OCI-LY3 (cell line): ENCODE results near the gene KRT74.

ENCODE experiments used
- EZH2phosphoT487 ChIP-seq: fragments of 200-600 bp; shearing (Covaris generic); IDR thresholded peaks from 2 replicates; pipeline ENCODE4 v1.6.1; 2018; ENCODE audit warnings: antibody characterized with exemption, mixed run types, low read depth
- TF ChIP-seq, protein P1 (sequence below): fragments of 200-600, 300-600 bp; sonication (generic); IDR thresholded peaks from 2 replicates; pipeline ENCODE4 v1.5.1; 2014; ENCODE audit warnings: antibody characterized with exemption, low read length, low read depth

GRCh38 chr12:52608826-52609630, 35.4 kb upstream of the KRT74 start:
- TF ChIP-seq, protein P1, sequence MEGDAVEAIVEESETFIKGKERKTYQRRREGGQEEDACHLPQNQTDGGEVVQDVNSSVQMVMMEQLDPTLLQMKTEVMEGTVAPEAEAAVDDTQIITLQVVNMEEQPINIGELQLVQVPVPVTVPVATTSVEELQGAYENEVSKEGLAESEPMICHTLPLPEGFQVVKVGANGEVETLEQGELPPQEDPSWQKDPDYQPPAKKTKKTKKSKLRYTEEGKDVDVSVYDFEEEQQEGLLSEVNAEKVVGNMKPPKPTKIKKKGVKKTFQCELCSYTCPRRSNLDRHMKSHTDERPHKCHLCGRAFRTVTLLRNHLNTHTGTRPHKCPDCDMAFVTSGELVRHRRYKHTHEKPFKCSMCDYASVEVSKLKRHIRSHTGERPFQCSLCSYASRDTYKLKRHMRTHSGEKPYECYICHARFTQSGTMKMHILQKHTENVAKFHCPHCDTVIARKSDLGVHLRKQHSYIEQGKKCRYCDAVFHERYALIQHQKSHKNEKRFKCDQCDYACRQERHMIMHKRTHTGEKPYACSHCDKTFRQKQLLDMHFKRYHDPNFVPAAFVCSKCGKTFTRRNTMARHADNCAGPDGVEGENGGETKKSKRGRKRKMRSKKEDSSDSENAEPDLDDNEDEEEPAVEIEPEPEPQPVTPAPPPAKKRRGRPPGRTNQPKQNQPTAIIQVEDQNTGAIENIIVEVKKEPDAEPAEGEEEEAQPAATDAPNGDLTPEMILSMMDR: no peak
- no peak for TF ChIP-seq EZH2phosphoT487
